HFF-Myc (cell line): ENCODE data around the gene MCUR1.
"Not testable (repeated sequence)": the region's sequence is repeated elsewhere in the genome, so short reads cannot be mapped to it uniquely, and the experiment has no call there.

Experiments
- DNase-seq: peaks from one replicate; pipeline ENCODE4 v3.0.0-alpha.2; 2011; ENCODE audit warnings: low read depth; ENCODE audit errors: extremely low read depth
- H3K4me3 ChIP-seq: replicated peaks from 2 replicates; pipeline ENCODE4 v1.5.1; 2011; ENCODE audit warnings: low read depth, mild to moderate bottlenecking, control low read depth, low read length
- TF ChIP-seq, protein P1 (sequence below): IDR thresholded peaks from 2 replicates; pipeline ENCODE4 v1.5.1; 2012; ENCODE audit warnings: mild to moderate bottlenecking, low read depth, low read length, control low read depth; ENCODE audit errors: missing control alignments

MCUR1 gene

DNA sequence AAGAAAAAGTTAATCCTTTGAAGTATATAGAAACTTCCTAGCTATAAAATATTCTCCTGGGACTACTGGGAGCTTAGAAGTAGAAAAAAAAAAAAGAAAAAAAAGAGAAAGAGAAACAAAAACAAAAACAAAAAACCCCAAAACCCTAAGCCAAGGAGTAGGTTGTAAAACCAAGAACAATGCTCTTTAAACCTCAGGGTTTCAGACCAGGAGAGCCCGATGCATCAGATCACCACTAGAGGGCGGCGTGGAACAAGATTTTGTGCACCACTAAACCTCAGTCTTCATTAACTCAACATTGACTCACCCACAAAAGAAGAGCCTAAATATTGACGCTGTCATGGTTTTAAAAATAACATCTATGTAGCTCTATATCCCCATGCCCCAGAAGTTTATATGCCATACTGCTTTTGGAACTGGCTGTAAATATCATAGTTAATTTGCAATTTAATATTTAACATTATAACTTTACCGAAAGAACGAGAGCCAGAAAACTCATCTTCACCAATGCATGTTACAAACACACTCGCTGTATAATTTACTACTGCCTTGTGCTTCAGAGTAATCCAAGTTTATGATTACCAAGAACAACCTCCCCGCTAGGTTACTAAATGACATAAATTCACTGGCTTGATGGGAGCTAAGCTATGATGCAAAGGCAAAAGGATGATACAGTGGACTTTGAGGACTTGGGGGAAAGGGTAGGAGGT lies 19.2 kb downstream of the MCUR1 start:
- no peak overlapping the region for H3K4me3 ChIP-seq
- DNase-seq, result peak; percentile 72
- TF ChIP-seq, protein P1, sequence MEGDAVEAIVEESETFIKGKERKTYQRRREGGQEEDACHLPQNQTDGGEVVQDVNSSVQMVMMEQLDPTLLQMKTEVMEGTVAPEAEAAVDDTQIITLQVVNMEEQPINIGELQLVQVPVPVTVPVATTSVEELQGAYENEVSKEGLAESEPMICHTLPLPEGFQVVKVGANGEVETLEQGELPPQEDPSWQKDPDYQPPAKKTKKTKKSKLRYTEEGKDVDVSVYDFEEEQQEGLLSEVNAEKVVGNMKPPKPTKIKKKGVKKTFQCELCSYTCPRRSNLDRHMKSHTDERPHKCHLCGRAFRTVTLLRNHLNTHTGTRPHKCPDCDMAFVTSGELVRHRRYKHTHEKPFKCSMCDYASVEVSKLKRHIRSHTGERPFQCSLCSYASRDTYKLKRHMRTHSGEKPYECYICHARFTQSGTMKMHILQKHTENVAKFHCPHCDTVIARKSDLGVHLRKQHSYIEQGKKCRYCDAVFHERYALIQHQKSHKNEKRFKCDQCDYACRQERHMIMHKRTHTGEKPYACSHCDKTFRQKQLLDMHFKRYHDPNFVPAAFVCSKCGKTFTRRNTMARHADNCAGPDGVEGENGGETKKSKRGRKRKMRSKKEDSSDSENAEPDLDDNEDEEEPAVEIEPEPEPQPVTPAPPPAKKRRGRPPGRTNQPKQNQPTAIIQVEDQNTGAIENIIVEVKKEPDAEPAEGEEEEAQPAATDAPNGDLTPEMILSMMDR, result peak; percentile 94

DNA sequence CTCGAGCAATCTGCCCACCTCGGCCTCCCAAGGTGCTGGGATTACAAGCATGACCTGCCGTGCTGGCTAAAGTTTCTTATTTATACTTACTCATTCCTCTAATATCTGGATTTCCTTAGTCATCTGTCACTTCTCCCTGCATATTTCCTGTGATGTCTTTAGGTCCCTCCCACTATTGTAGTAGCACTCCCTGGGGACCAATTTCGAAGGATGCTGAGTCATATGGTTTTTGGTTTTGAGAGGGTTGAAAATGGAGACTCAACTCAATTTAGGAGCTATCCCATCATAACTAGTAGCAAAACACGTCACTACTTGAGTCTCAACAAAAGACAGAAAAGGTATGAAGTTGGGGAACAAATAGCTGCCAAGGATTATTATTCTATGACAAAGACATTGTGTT lies 20.2 kb downstream of the MCUR1 start:
- H3K4me3 ChIP-seq, result no peak overlapping the region
- DNase-seq, result no peak
- TF ChIP-seq, protein P1, result no peak

GRCh38 chr6:13789746-13790145 lies 24.6 kb downstream of the MCUR1 start:
- DNase-seq, result no peak
- no peak overlapping the region for H3K4me3 ChIP-seq
- TF ChIP-seq, protein P1, result no peak

- no peak for DNase-seq
- TF ChIP-seq, protein P1, result no peak
- no peak overlapping the region for H3K4me3 ChIP-seq
These were observed 25.5 kb downstream of the MCUR1 start for GRCh38 chr6:13788820-13789219.

GRCh38 chr6:13787137-13787536 lies 27.2 kb downstream of the MCUR1 start:
- DNase-seq, result no peak
- no peak overlapping the region for H3K4me3 ChIP-seq
- TF ChIP-seq, protein P1, result no peak

- not testable (repeated sequence) for H3K4me3 ChIP-seq, DNase-seq
These were observed 34.2 kb downstream of the MCUR1 start for GRCh38 chr6:13780162-13780561.

DNA sequence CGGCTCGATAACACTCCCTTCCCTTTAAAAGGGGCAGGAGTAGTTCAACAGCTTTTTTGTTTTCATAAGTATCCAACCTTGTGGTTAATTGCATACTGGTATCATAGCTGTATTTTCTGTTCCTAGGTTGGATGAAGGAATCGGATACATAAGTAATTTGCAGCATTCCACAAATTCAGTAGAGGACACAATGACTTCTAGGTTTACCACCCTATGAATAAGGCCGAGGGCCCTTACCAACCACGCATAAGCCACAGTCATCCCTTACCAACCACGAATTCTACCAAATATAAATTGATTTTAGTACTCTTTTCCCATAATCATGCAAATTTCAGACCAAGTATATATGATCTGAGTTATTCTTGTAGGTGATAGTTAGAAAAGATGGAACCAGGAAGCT lies 36.3 kb downstream of the MCUR1 start:
- no peak overlapping the region for H3K4me3 ChIP-seq
- no peak for DNase-seq
- TF ChIP-seq, protein P1, result no peak
